Spleen (tissue), 11 donors: Measurements from ENCODE around the gene DMD. TPM values are rescaled to one million over a fixed set of nuclear protein-coding genes. Genes with fewer than 3 reads are reported as not detected.

Experiments used
- DNase-seq: peaks from one replicate; pipeline ENCODE4 v3.0.0-alpha.2; 2020
- H3K27ac ChIP-seq, 8 donors: fragments of 200-600 bp; sonication (generic) in 7 of 8; 1 replicate in 4 of 8; 2 replicates in 4 of 8; pipeline versions ENCODE4 v1.5.0 to v1.8.0; 2016 to 2021; ENCODE audit warnings: inconsistent platforms in 4 of 8, mild to moderate bottlenecking in 4 of 8, moderate library complexity in 1 of 8
- H3K27me3 ChIP-seq, 7 donors: fragments of 200-600 bp; sonication (generic) in 6 of 7; replicated peaks in 1 of 7; 1 replicate in 4 of 7; 2 replicates in 3 of 7; pipeline versions ENCODE4 v1.5.0 to v1.8.0; 2016 to 2021; ENCODE audit warnings: inconsistent platforms in 3 of 7, mild to moderate bottlenecking in 1 of 7
- H3K36me3 ChIP-seq, 6 donors: fragments of 200-600 bp; sonication (generic) in 5 of 6; 1 replicate in 4 of 6; 2 replicates in 2 of 6; pipeline versions ENCODE4 v1.5.0 to v1.8.0; 2016 to 2021; ENCODE audit warnings: inconsistent platforms in 2 of 6
- H3K4me1 ChIP-seq, 6 donors: fragments of 200-600 bp; sonication (generic) in 5 of 6; 1 replicate in 3 of 6; 2 replicates in 3 of 6; pipeline versions ENCODE4 v1.5.0 to v1.8.0; 2016 to 2021; ENCODE audit warnings: inconsistent platforms in 3 of 6
- H3K4me3 ChIP-seq, 8 donors: fragments of 200-600 bp; sonication (generic) in 7 of 8; 1 replicate in 4 of 8; 2 replicates in 4 of 8; pipeline versions ENCODE4 v1.5.0 to v1.8.0; 2016 to 2021; ENCODE audit warnings: inconsistent platforms in 4 of 8, mild to moderate bottlenecking in 4 of 8, moderate library complexity in 2 of 8
- H3K9me3 ChIP-seq, 8 donors: fragments of 200-600 bp; sonication (generic) in 7 of 8; 1 replicate in 4 of 8; 2 replicates in 4 of 8; pipeline versions ENCODE4 v1.5.0 to v1.8.0; 2016 to 2021; ENCODE audit warnings: inconsistent platforms in 4 of 8
- CTCF ChIP-seq, 11 experiments: fragments of 200-600 bp in 7 of 11; fragments of 450-650 bp in 4 of 11; sonication (generic) in 4 of 11; IDR thresholded peaks in 8 of 11; conservative IDR thresholded peaks in 3 of 11; 1 replicate in 7 of 11; 2 replicates in 4 of 11; pipeline versions ENCODE4 v1.4.0 to v1.8.0; 2016 to 2021; ENCODE audit warnings: antibody characterized with exemption in 11 of 11, inconsistent platforms in 4 of 11, mild to moderate bottlenecking in 1 of 11
- POLR2A ChIP-seq, 3 donors: fragments of 450-650 bp; IDR thresholded peaks; one replicate each; pipeline ENCODE4 v1.5.1; 2017; ENCODE audit warnings: antibody characterized with exemption in 3 of 3, mild to moderate bottlenecking in 1 of 3
- POLR2AphosphoS5 ChIP-seq, 3 donors: sonication (generic); formaldehyde crosslinking; IDR thresholded peaks; one replicate each; pipeline ENCODE4 v1.5.1; 2017; ENCODE audit warnings: antibody characterized with exemption in 3 of 3
- whole genome bisulfite sequencing, 5 donors: extraction: QIAGEN DNeasy Blood & Tissue Kit in 3 of 5; methylation state at CpG; one replicate each; pipeline versions ENCODE4 v1.1.5 to v1.1.7; 2013 to 2018; 5-methylcytosine and 5-hydroxymethylcytosine counted together
- intact Hi-C: fragments of 100-400 bp; cut with DNase I; formaldehyde crosslinking; loops from one replicate; pipeline ENCODE4 v1.15.0; 2023; ENCODE audit warnings: low total_unique reads
- polyA plus RNA-seq, 3 donors: library from polyadenylated mRNA; stranded (reverse); fragments of 200-250 nt; gene quantifications; one replicate each; pipeline ENCODE4 v1.2.1, GENCODE V29; 2013
- total RNA-seq, 7 donors: library from RNA; depleted of rRNA in 3 of 7; stranded (reverse); fragments of >200 nt in 3 of 7; fragmentation: NEBNext Ultra II Directional in 4 of 7; extraction: Animal tissue kit (Norgen Biotek cat#: 25700) in 4 of 7; gene quantifications; one replicate each; pipeline versions ENCODE4 v1.1.0 to v1.2.1, GENCODE V29; 2016 to 2021
- donor health status: healthy with polysubstance abuse.
- donor health status: DM: no; HTN: no; CAD: no; lungs with moderate emphysema.
- donor health status: DM: no; HTN: no; CAD: no.
- donor health status: Bipolar disorder and iron deficiency.
- donor health status: healthy.
- donor health status: DM: no; HTN: no; CAD: no.
- donor health status: DM: yes; HTN: yes; CAD: no.

DMD gene
- total and polyA plus RNA-seq, 10 donors: 1.3 to 11.3 (median 4.4) TPM

- H3K36me3 ChIP-seq: no peaks in the 10 kb centered on the region
- no peaks in the 10 kb centered on the region for H3K9me3 ChIP-seq
- no peak for DNase-seq
- no peaks in the 10 kb centered on the region for H3K4me1 ChIP-seq
- no peak overlapping the region for H3K27ac ChIP-seq
- no peak overlapping the region for H3K4me3 ChIP-seq
- no peaks in the 10 kb centered on the region for H3K27me3 ChIP-seq
- intact Hi-C loops: no loop called here
- 78 to 91% (median 80%) methylated on average over 2 of the region's 2 CpGs for WGBS, 5 donors
- TF ChIP-seq POLR2AphosphoS5 (IDR thresholded peaks at IDR 0.05) (no peak), POLR2A (IDR thresholded peaks at IDR 0.05) (no peak), CTCF (IDR thresholded peaks at IDR 0.05 in 8 of 11, conservative IDR thresholded peaks at IDR 0.05 in 3 of 11) (no peak)
These were observed 755.6 kb downstream of the DMD start for GRCh38 chrX:32455704-32456103.

- Histone ChIP-seq H3K27me3 (no peaks in the 10 kb centered on the region), H3K36me3 (no peaks in the 10 kb centered on the region), H3K4me3 (no peak overlapping the region), H3K4me1 (peaks cover 0 to 8% (median 0%) of the 10 kb centered on the region in 6 donors), H3K27ac (no peak overlapping the region), H3K9me3 (no peaks in the 10 kb centered on the region)
- no peak for DNase-seq
- no peak for TF ChIP-seq POLR2A (IDR thresholded peaks at IDR 0.05)
- no peak for TF ChIP-seq POLR2AphosphoS5 (IDR thresholded peaks at IDR 0.05)
- no peak for TF ChIP-seq CTCF (IDR thresholded peaks at IDR 0.05 in 8 of 11, conservative IDR thresholded peaks at IDR 0.05 in 3 of 11)
- WGBS, 5 donors: 82 to 93% (median 84%) methylated on average over 3 of the region's 3 CpGs
- intact Hi-C loops: no loop called here
These were observed 759.2 kb downstream of the DMD start for GRCh38 chrX:32451954-32452695.

GRCh38 chrX:32448945-32449344 lies 762.4 kb downstream of the DMD start:
- TF ChIP-seq POLR2AphosphoS5 (IDR thresholded peaks at IDR 0.05) (no peak), CTCF (IDR thresholded peaks at IDR 0.05 in 8 of 11, conservative IDR thresholded peaks at IDR 0.05 in 3 of 11) (no peak), POLR2A (IDR thresholded peaks at IDR 0.05) (no peak)
- DNase-seq: no peak
- intact Hi-C loops: no loop called here
- peak overlapping the region in 5 of 8 donors; percentile 32 to 60 (median 42) for H3K27ac ChIP-seq
- H3K4me1 ChIP-seq: peaks cover 0 to 12% (median 0%) of the 10 kb centered on the region in 6 donors
- no peaks in the 10 kb centered on the region for H3K9me3 ChIP-seq
- no peaks in the 10 kb centered on the region for H3K27me3 ChIP-seq
- H3K4me3 ChIP-seq: peak overlapping the region in 1 of 8 donors; percentile 17
- no peaks in the 10 kb centered on the region for H3K36me3 ChIP-seq
- WGBS, 5 donors: 18 to 43% (median 39%) methylated on average over 2 of the region's 2 CpGs

- intact Hi-C loops: no loop called here
- Histone ChIP-seq H3K36me3 (no peaks in the 10 kb centered on the region), H3K4me1 (peaks cover 0 to 12% (median 0%) of the 10 kb centered on the region in 6 donors), H3K9me3 (no peaks in the 10 kb centered on the region), H3K27me3 (no peaks in the 10 kb centered on the region), H3K27ac (peak overlapping the region in 5 of 8 donors; percentile 32 to 60 (median 42)), H3K4me3 (peak overlapping the region in 1 of 8 donors; percentile 17)
- DNase-seq: no peak
- WGBS, 5 donors: 36 to 56% (median 39%) methylated on average over 1 of the region's 1 CpG
- TF ChIP-seq POLR2AphosphoS5 (IDR thresholded peaks at IDR 0.05): no peak
- no peak for TF ChIP-seq POLR2A (IDR thresholded peaks at IDR 0.05)
- no peak for TF ChIP-seq CTCF (IDR thresholded peaks at IDR 0.05 in 8 of 11, conservative IDR thresholded peaks at IDR 0.05 in 3 of 11)
These were observed 763.0 kb downstream of the DMD start for GRCh38 chrX:32448320-32448719.
